ENCODE measurements around the gene PLA2G2C. TPM values are rescaled to one million over a fixed set of nuclear protein-coding genes. Genes with fewer than 3 reads are reported as not detected.

The PLA2G2C gene
- total and polyA plus RNA-seq, 2 donors (not counting 3 experiments of a cell fraction or from before 2014, with no cell fraction given) = not detected

DNA sequence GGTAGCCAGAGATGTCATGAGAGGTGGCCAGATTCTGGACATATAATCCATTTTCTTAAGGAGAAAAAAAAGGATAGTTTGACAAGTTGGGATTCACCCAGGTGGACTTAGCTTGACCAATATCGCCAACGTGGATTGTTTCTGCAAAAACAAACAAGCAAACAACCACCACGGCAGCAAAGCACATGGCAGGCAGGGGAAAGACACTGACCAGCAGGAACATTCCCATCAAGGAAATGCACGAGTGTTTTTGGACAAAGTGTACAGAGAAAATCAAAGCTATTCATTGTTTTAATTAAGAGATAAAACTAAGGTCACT is 9.1 kb upstream of the PLA2G2C start:
- intact Hi-C loops (cut with micrococcal nuclease) = loop anchor here (1.0 kb wide), 5 partner anchors 30 to 298 kb away; no protein-coding TSS in a partner anchor

More for the DNA sequence above, 9.1 kb upstream of the PLA2G2C start:
- no TSS peak for BruUV-seq (replicated peaks)
- Histone ChIP-seq H3K4me2 (ENCODE audit: insufficient read depth, low read length) (no peak overlapping the region), H3K27ac (ENCODE audit: insufficient read depth, low read depth, low read length) (no peak overlapping the region), H3K36me3 (ENCODE audit: control insufficient read depth in 2 of 2, extremely low read depth in 1 of 2, insufficient read depth in 2 of 2, low read length in 2 of 2) (no peaks in the 10 kb centered on the region), H3K27me3 (ENCODE audit: control insufficient read depth in 2 of 2, insufficient read depth in 2 of 2, low read length in 2 of 2) (peaks cover 7 to 13% of the 10 kb centered on the region in 2 experiments), H3K9ac (replicated peaks; ENCODE audit: extremely low read depth, insufficient read depth, low read length) (no peak overlapping the region), H3K9me1 (replicated peaks; ENCODE audit: control insufficient read depth, extremely low read depth, insufficient read depth, low read length) (no peaks in the 10 kb centered on the region), H3K4me3 (replicated peaks in 1 of 3; ENCODE audit: insufficient read depth in 1 of 3, low read depth in 1 of 3, low read length in 3 of 3) (no peak overlapping the region), H3K4me1 (ENCODE audit: control insufficient read depth, extremely low read depth, insufficient read depth, low read length) (no peaks in the 10 kb centered on the region), H4K20me1 (replicated peaks; ENCODE audit: control insufficient read depth, extremely low read depth, insufficient read depth, low read length) (no peaks in the 10 kb centered on the region), H3K79me2 (ENCODE audit: control insufficient read depth, insufficient read depth, low read length) (no peaks in the 10 kb centered on the region), H3K9me3 (replicated peaks; ENCODE audit: control insufficient read depth, insufficient read depth, low read length) (no peaks in the 10 kb centered on the region), H2AFZ (ENCODE audit: low read depth, low read length) (no peak overlapping the region)
- no peak for TF ChIP-seq GATA2 (IDR thresholded peaks at IDR 0.05; ENCODE audit: insufficient read depth, insufficient read length, low read depth, low read length)
- TF ChIP-seq, protein P1, sequence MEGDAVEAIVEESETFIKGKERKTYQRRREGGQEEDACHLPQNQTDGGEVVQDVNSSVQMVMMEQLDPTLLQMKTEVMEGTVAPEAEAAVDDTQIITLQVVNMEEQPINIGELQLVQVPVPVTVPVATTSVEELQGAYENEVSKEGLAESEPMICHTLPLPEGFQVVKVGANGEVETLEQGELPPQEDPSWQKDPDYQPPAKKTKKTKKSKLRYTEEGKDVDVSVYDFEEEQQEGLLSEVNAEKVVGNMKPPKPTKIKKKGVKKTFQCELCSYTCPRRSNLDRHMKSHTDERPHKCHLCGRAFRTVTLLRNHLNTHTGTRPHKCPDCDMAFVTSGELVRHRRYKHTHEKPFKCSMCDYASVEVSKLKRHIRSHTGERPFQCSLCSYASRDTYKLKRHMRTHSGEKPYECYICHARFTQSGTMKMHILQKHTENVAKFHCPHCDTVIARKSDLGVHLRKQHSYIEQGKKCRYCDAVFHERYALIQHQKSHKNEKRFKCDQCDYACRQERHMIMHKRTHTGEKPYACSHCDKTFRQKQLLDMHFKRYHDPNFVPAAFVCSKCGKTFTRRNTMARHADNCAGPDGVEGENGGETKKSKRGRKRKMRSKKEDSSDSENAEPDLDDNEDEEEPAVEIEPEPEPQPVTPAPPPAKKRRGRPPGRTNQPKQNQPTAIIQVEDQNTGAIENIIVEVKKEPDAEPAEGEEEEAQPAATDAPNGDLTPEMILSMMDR (IDR thresholded peaks at IDR 0.05; ENCODE audit: extremely low read depth in 1 of 2, insufficient read depth in 1 of 2, low read depth in 1 of 2, low read length in 2 of 2) = no peak
- no peak for TF ChIP-seq MYC (IDR thresholded peaks at IDR 0.05; ENCODE audit: low read depth, low read length)
- TF ChIP-seq, protein P2, sequence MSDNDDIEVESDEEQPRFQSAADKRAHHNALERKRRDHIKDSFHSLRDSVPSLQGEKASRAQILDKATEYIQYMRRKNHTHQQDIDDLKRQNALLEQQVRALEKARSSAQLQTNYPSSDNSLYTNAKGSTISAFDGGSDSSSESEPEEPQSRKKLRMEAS (IDR thresholded peaks at IDR 0.05; ENCODE audit: insufficient read depth, insufficient read length) = no peak
- no peak for TF ChIP-seq POLR2AphosphoS5 (IDR thresholded peaks at IDR 0.05; ENCODE audit: insufficient read depth, low read depth, low read length)
- no peak for TF ChIP-seq JUN (IDR thresholded peaks at IDR 0.05; ENCODE audit: borderline replicate concordance, insufficient read depth, insufficient read length, low read depth)
- no peak for TF ChIP-seq POLR2A (IDR thresholded peaks at IDR 0.05; ENCODE audit: low read depth, low read length)
- no peak for TF ChIP-seq EZH2 (IDR thresholded peaks at IDR 0.05; ENCODE audit: borderline replicate concordance, low read depth, low read length, severe bottlenecking)
- no peak for TF ChIP-seq FOS (IDR thresholded peaks at IDR 0.05; ENCODE audit: borderline replicate concordance, insufficient read depth, low read length)
- FAIRE-seq = no peak
- ChIA-PET POLR2A (no interaction called here), CTCF (interaction anchor here (0.6 to 5.3 kb wide), 31 partner anchors 8 to 491 kb away, joined by 3 to 85 read pairs (median 5); partner anchors contain the start of gene OTUD3)
- dilution Hi-C loops (cut with MboI; ENCODE audit: extremely low pct_ligation_motif_present, low sequenced_read_pairs) = no loop called here
- DNase-seq (ENCODE audit: low read depth, low spot score) = no peak

Measured in endothelial cell of umbilical vein (primary cell).